HEK293 (cell line): ENCODE results near the gene CTNNA2.

Source experiments
- CTCF ChIA-PET: fragments of 350-600 bp; formaldehyde crosslinking; extraction: SDS; loops from one replicate; lab custom pipeline; 2021; ENCODE audit warnings: antibody characterized with exemption; lab: Yijun Ruan, JAX
- POLR2A ChIA-PET: fragments of 300-600 bp; formaldehyde crosslinking; extraction: SDS; loops from one replicate; lab custom pipeline; 2020; ENCODE audit warnings: antibody characterized with exemption, inconsistent platforms; lab: Yijun Ruan, JAX
- H3K27ac ChIP-seq: fragments of 200-500 bp; sonication (Bioruptor generic); 2 replicates; pipeline ENCODE4 v1.5.1; 2014; ENCODE audit warnings: low read depth, low read length, control low read depth, inconsistent platforms; ENCODE audit errors: extremely low read depth
- H3K36me3 ChIP-seq, 2 experiments: fragments of 200-500 bp in 1 of 2; sonication (Bioruptor generic) in 1 of 2; 1 replicate in 1 of 2; 2 replicates in 1 of 2; pipeline ENCODE4 v1.5.1; 2014 to 2017; ENCODE audit warnings: inconsistent platforms in 2 of 2, low read length in 2 of 2; ENCODE audit not compliant: control insufficient read depth in 2 of 2, insufficient read depth in 1 of 2
- H3K4me1 ChIP-seq: fragments of 200-500 bp; sonication (Bioruptor generic); 2 replicates; pipeline ENCODE4 v1.5.1; 2014; ENCODE audit warnings: mild to moderate bottlenecking, low read length, inconsistent platforms; ENCODE audit not compliant: control insufficient read depth, insufficient read depth
- H3K4me3 ChIP-seq: 2 replicates; pipeline ENCODE4 v1.5.1; 2011; ENCODE audit warnings: low read depth, mild to moderate bottlenecking, control low read depth, low read length, moderate library complexity
- H3K9me3 ChIP-seq: fragments of 200-500 bp; sonication (Bioruptor generic); 2 replicates; pipeline ENCODE4 v1.5.1; 2014; ENCODE audit warnings: low read depth, low read length, inconsistent platforms; ENCODE audit not compliant: control insufficient read depth, insufficient read depth
- FEZF1 ChIP-seq: fragments of 450-650 bp; formaldehyde crosslinking; IDR thresholded peaks from 2 replicates; pipeline ENCODE4 v1.5.1; 2016; ENCODE audit warnings: missing biosample characterization, missing genetic modification characterization
- GLI2 ChIP-seq: fragments of 450-650 bp; formaldehyde crosslinking; IDR thresholded peaks from 2 replicates; pipeline ENCODE4; 2017; ENCODE audit warnings: missing biosample characterization, missing genetic modification characterization, low read depth, borderline replicate concordance
- KLF8 ChIP-seq: fragments of 450-650 bp; formaldehyde crosslinking; IDR thresholded peaks from 2 replicates; pipeline ENCODE4 v1.5.1; 2016; ENCODE audit warnings: missing biosample characterization, missing genetic modification characterization
- PRDM10 ChIP-seq: fragments of 450-650 bp; formaldehyde crosslinking; IDR thresholded peaks from 2 replicates; pipeline ENCODE4 v1.5.1; 2016; ENCODE audit warnings: missing biosample characterization, missing genetic modification characterization
- ZBTB7A ChIP-seq: fragments of 450-650 bp; formaldehyde crosslinking; IDR thresholded peaks from 2 replicates; pipeline ENCODE4 v1.5.1; 2016; ENCODE audit warnings: low read depth, missing biosample characterization, missing genetic modification characterization
- ZEB2 ChIP-seq: fragments of 450-650 bp; formaldehyde crosslinking; IDR thresholded peaks from 2 replicates; pipeline ENCODE4 v1.5.1; 2016; ENCODE audit warnings: missing biosample characterization, missing genetic modification characterization
- ZFP41 ChIP-seq: fragments of 450-650 bp; formaldehyde crosslinking; IDR thresholded peaks from 2 replicates; pipeline ENCODE4 v1.5.1; 2016; ENCODE audit warnings: missing biosample characterization, missing genetic modification characterization, borderline replicate concordance
- ZFP69B ChIP-seq: fragments of 450-650 bp; formaldehyde crosslinking; IDR thresholded peaks from 2 replicates; pipeline ENCODE4 v1.5.1; 2016; ENCODE audit warnings: missing biosample characterization, missing genetic modification characterization
- ZNF146 ChIP-seq: fragments of 450-650 bp; formaldehyde crosslinking; IDR thresholded peaks from 2 replicates; pipeline ENCODE4 v1.5.1; 2016; ENCODE audit warnings: missing biosample characterization, missing genetic modification characterization
- ZNF169 ChIP-seq: fragments of 450-650 bp; formaldehyde crosslinking; IDR thresholded peaks from 2 replicates; pipeline ENCODE4 v1.5.1; 2016; ENCODE audit warnings: missing biosample characterization, missing genetic modification characterization
- ZNF202 ChIP-seq: fragments of 450-650 bp; formaldehyde crosslinking; IDR thresholded peaks from 2 replicates; pipeline ENCODE4 v1.5.1; 2016; ENCODE audit warnings: missing biosample characterization, missing genetic modification characterization, borderline replicate concordance
- ZNF223 ChIP-seq: fragments of 450-650 bp; formaldehyde crosslinking; IDR thresholded peaks from 2 replicates; pipeline ENCODE4 v1.5.1; 2016; ENCODE audit warnings: missing biosample characterization, missing genetic modification characterization
- ZNF280C ChIP-seq: fragments of 450-650 bp; formaldehyde crosslinking; IDR thresholded peaks from 2 replicates; pipeline ENCODE4 v1.5.1; 2016; ENCODE audit warnings: missing biosample characterization, missing genetic modification characterization
- ZNF324 ChIP-seq: fragments of 450-650 bp; formaldehyde crosslinking; IDR thresholded peaks from 2 replicates; pipeline ENCODE4 v1.5.1; 2016; ENCODE audit warnings: missing biosample characterization, missing genetic modification characterization
- ZNF354C ChIP-seq: fragments of 450-650 bp; formaldehyde crosslinking; IDR thresholded peaks from 2 replicates; pipeline ENCODE4 v1.5.1; 2016; ENCODE audit warnings: missing biosample characterization, missing genetic modification characterization, low read depth, borderline replicate concordance
- ZNF488 ChIP-seq: fragments of 450-650 bp; formaldehyde crosslinking; IDR thresholded peaks from 2 replicates; pipeline ENCODE4 v1.5.1; 2016; ENCODE audit warnings: missing biosample characterization, missing genetic modification characterization
- ZNF585B ChIP-seq: fragments of 450-650 bp; formaldehyde crosslinking; IDR thresholded peaks from 2 replicates; pipeline ENCODE4 v1.5.1; 2016; ENCODE audit warnings: missing biosample characterization, missing genetic modification characterization
- ZNF621 ChIP-seq: fragments of 450-650 bp; formaldehyde crosslinking; IDR thresholded peaks from 2 replicates; pipeline ENCODE4 v1.5.1; 2017; ENCODE audit warnings: missing biosample characterization, missing genetic modification characterization
- ZNF629 ChIP-seq: fragments of 450-650 bp; formaldehyde crosslinking; IDR thresholded peaks from 2 replicates; pipeline ENCODE4 v1.5.1; 2017; ENCODE audit warnings: missing biosample characterization, missing genetic modification characterization
- ZNF658 ChIP-seq: fragments of 450-650 bp; formaldehyde crosslinking; IDR thresholded peaks from 2 replicates; pipeline ENCODE4; 2016; ENCODE audit warnings: missing biosample characterization, missing genetic modification characterization
- TF ChIP-seq, protein P1 (sequence below): fragments of 450-650 bp; formaldehyde crosslinking; IDR thresholded peaks from 2 replicates; pipeline ENCODE4 v1.5.1; 2016; ENCODE audit warnings: missing biosample characterization, missing genetic modification characterization
- TF ChIP-seq, protein P2 (sequence below): fragments of 450-650 bp; formaldehyde crosslinking; IDR thresholded peaks from 2 replicates; pipeline ENCODE4 v1.5.1; 2016; ENCODE audit warnings: missing biosample characterization, missing genetic modification characterization, borderline replicate concordance

The CTNNA2 gene

DNA sequence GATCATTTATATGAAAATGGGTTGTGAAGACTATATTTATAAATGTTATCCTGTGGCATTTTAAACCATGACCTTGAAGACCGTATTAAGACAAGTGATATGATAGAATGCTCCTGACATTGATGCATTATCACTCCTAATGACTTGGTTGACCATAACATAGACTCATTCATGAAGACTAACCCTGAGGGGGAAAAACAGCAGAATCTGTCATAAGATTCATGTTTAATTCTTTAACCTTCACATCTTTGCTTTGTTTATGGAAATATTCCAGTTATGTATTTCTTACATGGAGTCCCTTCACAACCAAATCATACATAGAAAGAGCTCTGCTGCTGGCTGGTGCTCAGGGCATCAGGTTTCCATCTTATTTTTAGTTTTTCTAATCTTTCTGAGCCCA, 78.4 kb downstream of the CTNNA2 start:
- TF ChIP-seq ZNF324 = no peak
- TF ChIP-seq FEZF1 (tag by site-specific recombination) = no peak
- no peak for TF ChIP-seq ZNF629 (tag by site-specific recombination)
- TF ChIP-seq ZNF621 (tag by site-specific recombination) = no peak
- TF ChIP-seq, protein P1, sequence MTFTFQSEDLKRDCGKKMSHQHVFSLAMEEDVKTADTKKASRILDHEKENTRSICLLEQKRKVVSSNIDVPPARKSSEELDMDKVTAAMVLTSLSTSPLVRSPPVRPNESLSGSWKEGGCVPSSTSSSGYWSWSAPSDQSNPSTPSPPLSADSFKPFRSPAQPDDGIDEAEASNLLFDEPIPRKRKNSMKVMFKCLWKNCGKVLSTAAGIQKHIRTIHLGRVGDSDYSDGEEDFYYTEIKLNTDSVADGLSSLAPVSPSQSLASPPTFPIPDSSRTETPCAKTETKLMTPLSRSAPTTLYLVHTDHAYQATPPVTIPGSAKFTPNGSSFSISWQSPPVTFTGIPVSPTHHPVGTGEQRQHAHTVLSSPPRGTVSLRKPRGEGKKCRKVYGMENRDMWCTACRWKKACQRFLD = no peak
- no peak for TF ChIP-seq PRDM10 (tag by site-specific recombination)
- TF ChIP-seq, all 188 proteins: peak for 0
- H3K4me1 ChIP-seq = no peaks in the 10 kb centered on the region
- no peak overlapping the region for H3K4me3 ChIP-seq
- ChIA-PET CTCF (interaction anchor here (0.6 kb wide), 1 partner anchor 463 kb away, joined by 3 read pairs; no protein-coding TSS in a partner anchor), POLR2A (no interaction called here)
- no peaks in the 10 kb centered on the region for H3K36me3 ChIP-seq
- no peak overlapping the region for H3K27ac ChIP-seq
- H3K9me3 ChIP-seq = no peaks in the 10 kb centered on the region

GRCh38 chr2:79593237-79593867, 80.5 kb downstream of the CTNNA2 start:
- H3K4me1 ChIP-seq = no peaks in the 10 kb centered on the region
- no peak for TF ChIP-seq ZFP69B (tag by site-specific recombination)
- TF ChIP-seq KLF8 (tag by site-specific recombination) = no peak
- no peak for TF ChIP-seq ZNF354C (tag by site-specific recombination)
- no peak for TF ChIP-seq ZNF169 (tag by site-specific recombination)
- TF ChIP-seq ZFP41 (tag by site-specific recombination) = no peak
- TF ChIP-seq ZEB2 = no peak
- TF ChIP-seq, protein P2, sequence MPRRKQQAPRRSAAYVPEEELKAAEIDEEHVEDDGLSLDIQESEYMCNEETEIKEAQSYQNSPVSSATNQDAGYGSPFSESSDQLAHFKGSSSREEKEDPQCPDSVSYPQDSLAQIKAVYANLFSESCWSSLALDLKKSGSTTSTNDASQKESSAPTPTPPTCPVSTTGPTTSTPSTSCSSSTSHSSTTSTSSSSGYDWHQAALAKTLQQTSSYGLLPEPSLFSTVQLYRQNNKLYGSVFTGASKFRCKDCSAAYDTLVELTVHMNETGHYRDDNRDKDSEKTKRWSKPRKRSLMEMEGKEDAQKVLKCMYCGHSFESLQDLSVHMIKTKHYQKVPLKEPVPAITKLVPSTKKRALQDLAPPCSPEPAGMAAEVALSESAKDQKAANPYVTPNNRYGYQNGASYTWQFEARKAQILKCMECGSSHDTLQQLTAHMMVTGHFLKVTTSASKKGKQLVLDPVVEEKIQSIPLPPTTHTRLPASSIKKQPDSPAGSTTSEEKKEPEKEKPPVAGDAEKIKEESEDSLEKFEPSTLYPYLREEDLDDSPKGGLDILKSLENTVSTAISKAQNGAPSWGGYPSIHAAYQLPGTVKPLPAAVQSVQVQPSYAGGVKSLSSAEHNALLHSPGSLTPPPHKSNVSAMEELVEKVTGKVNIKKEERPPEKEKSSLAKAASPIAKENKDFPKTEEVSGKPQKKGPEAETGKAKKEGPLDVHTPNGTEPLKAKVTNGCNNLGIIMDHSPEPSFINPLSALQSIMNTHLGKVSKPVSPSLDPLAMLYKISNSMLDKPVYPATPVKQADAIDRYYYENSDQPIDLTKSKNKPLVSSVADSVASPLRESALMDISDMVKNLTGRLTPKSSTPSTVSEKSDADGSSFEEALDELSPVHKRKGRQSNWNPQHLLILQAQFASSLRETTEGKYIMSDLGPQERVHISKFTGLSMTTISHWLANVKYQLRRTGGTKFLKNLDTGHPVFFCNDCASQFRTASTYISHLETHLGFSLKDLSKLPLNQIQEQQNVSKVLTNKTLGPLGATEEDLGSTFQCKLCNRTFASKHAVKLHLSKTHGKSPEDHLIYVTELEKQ (tag by site-specific recombination) = no peak
- TF ChIP-seq ZNF658 (tag by site-specific recombination) = no peak
- no peak for TF ChIP-seq ZNF280C (tag by site-specific recombination)
- no peak for TF ChIP-seq ZNF202 (tag by site-specific recombination)
- no peak for TF ChIP-seq ZNF146
- no peak for TF ChIP-seq ZNF223 (tag by site-specific recombination)
- no peak for TF ChIP-seq ZBTB7A
- TF ChIP-seq ZNF585B = no peak
- TF ChIP-seq GLI2 (tag by site-specific recombination) = no peak
- no peak for TF ChIP-seq ZNF488 (tag by site-specific recombination)
- H3K4me3 ChIP-seq = no peak overlapping the region
- no peaks in the 10 kb centered on the region for H3K9me3 ChIP-seq
- no peak overlapping the region for H3K27ac ChIP-seq
- H3K36me3 ChIP-seq = no peaks in the 10 kb centered on the region
- ChIA-PET CTCF (no interaction called here), POLR2A (no interaction called here)
